Measurements from ENCODE around the gene SPNS2. TPM values are rescaled to one million over a fixed set of nuclear protein-coding genes. Genes with fewer than 3 reads are reported as not detected.

SPNS2 gene
- total RNA-seq, 1 experiment from 2014 or later, result 1.9 TPM

DNA sequence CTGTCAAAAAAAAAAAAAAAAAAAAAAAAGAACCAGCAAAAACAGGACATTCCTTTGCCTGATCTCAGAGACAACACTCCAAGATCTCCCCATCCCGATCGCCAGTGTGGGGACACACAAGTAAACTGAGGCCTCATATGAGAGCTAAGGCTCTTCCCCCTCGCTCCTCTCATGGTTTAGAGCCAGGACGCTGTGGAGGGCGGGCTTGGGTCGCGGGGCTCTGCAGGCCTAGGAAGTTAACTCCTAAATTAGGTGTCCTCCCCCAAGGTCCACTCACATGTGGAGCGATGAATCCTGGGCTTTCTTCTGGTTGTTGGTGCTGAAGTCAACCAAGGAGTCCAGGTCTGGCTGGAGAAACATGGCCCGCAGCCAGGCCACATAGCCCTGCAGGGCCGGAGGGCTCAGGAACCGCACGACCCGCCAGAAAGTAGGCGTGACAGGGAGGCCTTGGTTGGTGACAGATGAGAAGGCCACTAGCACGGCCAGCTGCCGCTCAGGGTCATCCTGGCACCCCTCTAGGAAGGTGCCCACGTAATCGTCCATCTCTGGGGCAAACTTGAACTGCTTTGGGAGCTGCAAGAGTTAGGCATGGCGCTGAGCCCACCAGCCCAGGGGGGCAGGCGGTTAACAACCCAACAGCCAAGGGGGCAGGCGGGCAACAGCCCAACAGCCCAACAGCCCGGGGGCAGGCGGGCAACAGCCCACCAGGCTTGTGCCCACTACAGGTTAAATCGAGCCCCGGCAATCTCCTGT lies 51.3 kb downstream of the SPNS2 start:
- Histone ChIP-seq H3K4me1 (ENCODE audit: control insufficient read depth, insufficient read depth, low read length) (peaks cover 9% of the 10 kb centered on the region), H3K36me3 (ENCODE audit: control insufficient read depth, insufficient read depth, low read length) (peaks cover 2% of the 10 kb centered on the region), H3K27ac (ENCODE audit: low read length) (no peak overlapping the region), H3K9me3 (ENCODE audit: control insufficient read depth, insufficient read depth, low read depth, low read length) (no peaks in the 10 kb centered on the region), H3K4me3 (ENCODE audit: low read depth in 2 of 2, low read length in 2 of 2) (no peak overlapping the region), H3K27me3 (ENCODE audit: control insufficient read depth, insufficient read depth, low read length) (no peaks in the 10 kb centered on the region)
- no peak for TF ChIP-seq TCF7L2 (IDR thresholded peaks at IDR 0.05; ENCODE audit: low read depth, low read length)
- in situ Hi-C loops (cut with HindIII; ENCODE audit: low pct_unique_long_range_greater_than_20kb, low sequenced_read_pairs), result no loop called here
- no peak for DNase-seq (ENCODE audit: low read depth, low spot score)
- intact Hi-C loops (cut with micrococcal nuclease; ENCODE audit: unreplicated experiment), result no loop called here
- ChIA-PET CTCF (no interaction called here), POLR2A (no interaction called here)
- ATAC-seq, result no peak
- no TSS peak for BruUV-seq (replicated peaks)

DNA sequence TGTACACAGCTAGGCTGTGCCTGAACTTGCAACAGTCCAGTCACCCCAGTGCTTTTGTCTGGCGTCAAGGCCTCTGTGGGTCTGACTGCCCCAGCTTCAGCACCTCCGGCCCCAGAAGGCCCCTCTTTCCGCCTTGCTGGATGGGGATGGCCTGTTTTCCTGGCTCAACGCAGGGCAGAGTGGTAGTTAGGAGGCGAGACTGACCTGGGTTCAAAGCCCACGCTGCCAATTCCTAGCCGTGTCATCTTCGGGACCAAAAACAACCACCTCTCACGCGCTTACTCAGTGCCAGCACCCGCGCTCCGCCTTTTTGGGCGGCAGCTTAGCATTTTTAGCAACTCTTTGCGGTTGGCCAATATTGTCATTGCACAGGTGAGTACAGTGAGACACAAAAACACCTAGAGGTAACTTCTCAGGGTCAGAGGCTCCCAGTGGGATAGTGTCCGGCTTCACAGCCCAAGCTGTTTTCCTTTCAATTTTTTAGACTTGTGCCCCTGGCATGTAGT lies 51.9 kb downstream of the SPNS2 start:
- no peak overlapping the region for H3K27ac ChIP-seq (ENCODE audit: low read length)
- peaks cover 9% of the 10 kb centered on the region for H3K4me1 ChIP-seq (ENCODE audit: control insufficient read depth, insufficient read depth, low read length)
- POLR2A ChIA-PET, result interaction anchor here (0.8 kb wide), 1 partner anchor 143 kb away, joined by 3 read pairs; no protein-coding TSS in a partner anchor
- CTCF ChIA-PET, result no interaction called here
- no TSS peak for BruUV-seq (replicated peaks)
- TF ChIP-seq TCF7L2 (IDR thresholded peaks at IDR 0.05; ENCODE audit: low read depth, low read length) (no peak), POLR2AphosphoS5 (IDR thresholded peaks at IDR 0.05; ENCODE audit: low read depth, low read length) (no peak), SIN3A (IDR thresholded peaks at IDR 0.05; ENCODE audit: borderline replicate concordance, insufficient read depth, low read depth, low read length) (no peak)
- TF ChIP-seq, protein P1, sequence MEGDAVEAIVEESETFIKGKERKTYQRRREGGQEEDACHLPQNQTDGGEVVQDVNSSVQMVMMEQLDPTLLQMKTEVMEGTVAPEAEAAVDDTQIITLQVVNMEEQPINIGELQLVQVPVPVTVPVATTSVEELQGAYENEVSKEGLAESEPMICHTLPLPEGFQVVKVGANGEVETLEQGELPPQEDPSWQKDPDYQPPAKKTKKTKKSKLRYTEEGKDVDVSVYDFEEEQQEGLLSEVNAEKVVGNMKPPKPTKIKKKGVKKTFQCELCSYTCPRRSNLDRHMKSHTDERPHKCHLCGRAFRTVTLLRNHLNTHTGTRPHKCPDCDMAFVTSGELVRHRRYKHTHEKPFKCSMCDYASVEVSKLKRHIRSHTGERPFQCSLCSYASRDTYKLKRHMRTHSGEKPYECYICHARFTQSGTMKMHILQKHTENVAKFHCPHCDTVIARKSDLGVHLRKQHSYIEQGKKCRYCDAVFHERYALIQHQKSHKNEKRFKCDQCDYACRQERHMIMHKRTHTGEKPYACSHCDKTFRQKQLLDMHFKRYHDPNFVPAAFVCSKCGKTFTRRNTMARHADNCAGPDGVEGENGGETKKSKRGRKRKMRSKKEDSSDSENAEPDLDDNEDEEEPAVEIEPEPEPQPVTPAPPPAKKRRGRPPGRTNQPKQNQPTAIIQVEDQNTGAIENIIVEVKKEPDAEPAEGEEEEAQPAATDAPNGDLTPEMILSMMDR (IDR thresholded peaks at IDR 0.05), result no peak
- TF ChIP-seq, protein P2, sequence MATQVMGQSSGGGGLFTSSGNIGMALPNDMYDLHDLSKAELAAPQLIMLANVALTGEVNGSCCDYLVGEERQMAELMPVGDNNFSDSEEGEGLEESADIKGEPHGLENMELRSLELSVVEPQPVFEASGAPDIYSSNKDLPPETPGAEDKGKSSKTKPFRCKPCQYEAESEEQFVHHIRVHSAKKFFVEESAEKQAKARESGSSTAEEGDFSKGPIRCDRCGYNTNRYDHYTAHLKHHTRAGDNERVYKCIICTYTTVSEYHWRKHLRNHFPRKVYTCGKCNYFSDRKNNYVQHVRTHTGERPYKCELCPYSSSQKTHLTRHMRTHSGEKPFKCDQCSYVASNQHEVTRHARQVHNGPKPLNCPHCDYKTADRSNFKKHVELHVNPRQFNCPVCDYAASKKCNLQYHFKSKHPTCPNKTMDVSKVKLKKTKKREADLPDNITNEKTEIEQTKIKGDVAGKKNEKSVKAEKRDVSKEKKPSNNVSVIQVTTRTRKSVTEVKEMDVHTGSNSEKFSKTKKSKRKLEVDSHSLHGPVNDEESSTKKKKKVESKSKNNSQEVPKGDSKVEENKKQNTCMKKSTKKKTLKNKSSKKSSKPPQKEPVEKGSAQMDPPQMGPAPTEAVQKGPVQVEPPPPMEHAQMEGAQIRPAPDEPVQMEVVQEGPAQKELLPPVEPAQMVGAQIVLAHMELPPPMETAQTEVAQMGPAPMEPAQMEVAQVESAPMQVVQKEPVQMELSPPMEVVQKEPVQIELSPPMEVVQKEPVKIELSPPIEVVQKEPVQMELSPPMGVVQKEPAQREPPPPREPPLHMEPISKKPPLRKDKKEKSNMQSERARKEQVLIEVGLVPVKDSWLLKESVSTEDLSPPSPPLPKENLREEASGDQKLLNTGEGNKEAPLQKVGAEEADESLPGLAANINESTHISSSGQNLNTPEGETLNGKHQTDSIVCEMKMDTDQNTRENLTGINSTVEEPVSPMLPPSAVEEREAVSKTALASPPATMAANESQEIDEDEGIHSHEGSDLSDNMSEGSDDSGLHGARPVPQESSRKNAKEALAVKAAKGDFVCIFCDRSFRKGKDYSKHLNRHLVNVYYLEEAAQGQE (IDR thresholded peaks at IDR 0.05; ENCODE audit: insufficient read depth in 1 of 2, low read depth in 2 of 2, low read length in 1 of 2), result no peak
- intact Hi-C loops (cut with micrococcal nuclease; ENCODE audit: unreplicated experiment), result no loop called here
- H3K4me3 ChIP-seq (ENCODE audit: low read depth in 2 of 2, low read length in 2 of 2), result no peak overlapping the region
- ATAC-seq, result no peak
- DNase-seq (ENCODE audit: low read depth, low spot score), result no peak
- H3K36me3 ChIP-seq (ENCODE audit: control insufficient read depth, insufficient read depth, low read length), result peaks cover 2% of the 10 kb centered on the region
- in situ Hi-C loops (cut with HindIII; ENCODE audit: low pct_unique_long_range_greater_than_20kb, low sequenced_read_pairs), result no loop called here
- H3K27me3 ChIP-seq (ENCODE audit: control insufficient read depth, insufficient read depth, low read length), result no peaks in the 10 kb centered on the region
- H3K9me3 ChIP-seq (ENCODE audit: control insufficient read depth, insufficient read depth, low read depth, low read length), result no peaks in the 10 kb centered on the region

DNA sequence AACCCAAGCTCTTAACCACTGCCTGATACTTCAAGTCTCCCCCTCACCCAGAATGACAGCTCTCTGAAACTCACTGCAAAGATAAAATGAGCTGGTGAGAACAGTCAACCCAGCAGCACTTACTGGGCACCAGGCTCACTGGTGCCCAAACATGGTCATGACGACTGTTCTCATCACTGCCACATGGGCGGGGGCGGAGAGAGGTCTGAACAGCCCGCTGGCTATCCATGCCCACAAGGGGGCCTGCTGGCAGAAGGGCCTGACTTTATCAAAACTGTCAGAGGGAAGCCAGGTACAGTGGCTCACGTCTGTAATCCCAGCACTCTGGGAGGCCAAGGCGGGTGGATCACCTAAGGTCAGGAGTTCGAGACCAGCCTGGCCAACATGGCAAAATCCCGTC lies 52.5 kb downstream of the SPNS2 start:
- BruUV-seq (replicated peaks), result no TSS peak
- H3K36me3 ChIP-seq (ENCODE audit: control insufficient read depth, insufficient read depth, low read length), result peaks cover 2% of the 10 kb centered on the region
- in situ Hi-C loops (cut with HindIII; ENCODE audit: low pct_unique_long_range_greater_than_20kb, low sequenced_read_pairs), result no loop called here

More for the DNA sequence above, 52.5 kb downstream of the SPNS2 start:
- H3K4me1 ChIP-seq (ENCODE audit: control insufficient read depth, insufficient read depth, low read length), result peaks cover 14% of the 10 kb centered on the region
- intact Hi-C loops (cut with micrococcal nuclease; ENCODE audit: unreplicated experiment), result no loop called here
- H3K27ac ChIP-seq (ENCODE audit: low read length), result no peak overlapping the region
- TF ChIP-seq POLR2AphosphoS5 (IDR thresholded peaks at IDR 0.05; ENCODE audit: low read depth, low read length) (no peak), SIN3A (IDR thresholded peaks at IDR 0.05; ENCODE audit: borderline replicate concordance, insufficient read depth, low read depth, low read length) (no peak), TCF7L2 (IDR thresholded peaks at IDR 0.05; ENCODE audit: low read depth, low read length) (no peak)
- TF ChIP-seq, protein P1 (IDR thresholded peaks at IDR 0.05), result no peak
- TF ChIP-seq, protein P2 (IDR thresholded peaks at IDR 0.05; ENCODE audit: insufficient read depth in 1 of 2, low read depth in 2 of 2, low read length in 1 of 2), result no peak
- no peaks in the 10 kb centered on the region for H3K27me3 ChIP-seq (ENCODE audit: control insufficient read depth, insufficient read depth, low read length)
- ChIA-PET POLR2A (interaction anchor here (0.8 kb wide), 1 partner anchor 143 kb away, joined by 3 read pairs; no protein-coding TSS in a partner anchor), CTCF (no interaction called here)
- no peaks in the 10 kb centered on the region for H3K9me3 ChIP-seq (ENCODE audit: control insufficient read depth, insufficient read depth, low read depth, low read length)
- H3K4me3 ChIP-seq (ENCODE audit: low read depth in 2 of 2, low read length in 2 of 2), result no peak overlapping the region
- no peak for ATAC-seq
- no peak for DNase-seq (ENCODE audit: low read depth, low spot score)

Measured in Panc1 (cell line).